C4-2B (cell line): ENCODE measurements around the gene TRMT10C.

ENCODE experiments used
- CTCF ChIP-seq: fragments of 450-650 bp; conservative IDR thresholded peaks from 2 replicates; pipeline ENCODE4 v1.5.1; 2017; ENCODE audit warnings: mild to moderate bottlenecking
- ZFX ChIP-seq: fragments of 450-650 bp; IDR thresholded peaks from 2 replicates; pipeline ENCODE4 v1.6.1; 2017

- TF ChIP-seq CTCF, result no peak
- TF ChIP-seq ZFX, result no peak
Measured at GRCh38 chr3:101527441-101527840, 34.2 kb upstream of the TRMT10C start.
